Right kidney (tissue), 9 donors: ENCODE measurements around the gene CGAS.
"Not testable (repeated sequence)": the region's sequence is repeated elsewhere in the genome, so short reads cannot be mapped to it uniquely, and the experiment has no call there.

Experiments
- DNase-seq: peaks from one replicate; pipeline ENCODE4 v3.0.0-alpha.2; 2016
- long read RNA-seq, 8 donors: transcript quantifications; one replicate each; lab custom pipeline, GENCODE V29; 2026

CGAS gene
- long read RNA-seq, donor 1, partial matches to known transcripts = 0 of 1 reads
- long read RNA-seq, donor 1, other reads (novel, unspliced or antisense) = 0 of 1 reads
- long read RNA-seq, donor 2 = 0 reads
- long read RNA-seq, donor 3, partial matches to known transcripts = 0 of 3 reads
- long read RNA-seq, donor 3, other reads (novel, unspliced or antisense) = 0 of 3 reads
- long read RNA-seq, donor 4 = 0 reads
- long read RNA-seq, donor 5, partial matches to known transcripts = 0 of 1 reads
- long read RNA-seq, donor 5, other reads (novel, unspliced or antisense) = 0 of 1 reads
- long read RNA-seq, donor 6 = 0 reads
- long read RNA-seq, donor 7 = 0 reads
- long read RNA-seq, donor 8 = 0 reads

GRCh38 chr6:73452107-73452461 lies at the start of gene CGAS:
Gene CGAS, minus strand, starts transcription at chr6:73452297. Its CDS starts 116 bp downstream, at chr6:73452181.
- no peak for DNase-seq

DNA sequence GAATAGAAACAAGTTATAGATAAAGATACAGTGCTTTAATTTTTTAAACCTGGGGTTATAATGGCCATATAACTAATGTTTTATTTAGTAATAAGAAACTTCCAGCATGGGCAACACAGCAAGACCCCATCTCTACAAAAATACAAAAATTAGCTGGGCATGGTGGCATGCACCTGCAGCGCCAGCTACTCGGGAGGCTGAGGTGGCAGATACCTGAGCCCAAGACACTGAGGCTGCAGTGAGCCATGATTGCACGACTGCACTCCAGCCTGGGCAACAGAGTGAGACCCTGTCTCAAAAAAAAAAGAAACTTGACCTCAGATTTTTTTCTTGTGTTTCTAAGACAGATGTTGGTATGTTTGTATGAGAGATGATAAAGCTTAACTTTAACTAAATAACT lies 45.8 kb upstream of the CGAS start:
- DNase-seq = no peak

GRCh38 chr6:73491377-73491776 lies 39.3 kb upstream of the CGAS start:
- no peak for DNase-seq

DNA sequence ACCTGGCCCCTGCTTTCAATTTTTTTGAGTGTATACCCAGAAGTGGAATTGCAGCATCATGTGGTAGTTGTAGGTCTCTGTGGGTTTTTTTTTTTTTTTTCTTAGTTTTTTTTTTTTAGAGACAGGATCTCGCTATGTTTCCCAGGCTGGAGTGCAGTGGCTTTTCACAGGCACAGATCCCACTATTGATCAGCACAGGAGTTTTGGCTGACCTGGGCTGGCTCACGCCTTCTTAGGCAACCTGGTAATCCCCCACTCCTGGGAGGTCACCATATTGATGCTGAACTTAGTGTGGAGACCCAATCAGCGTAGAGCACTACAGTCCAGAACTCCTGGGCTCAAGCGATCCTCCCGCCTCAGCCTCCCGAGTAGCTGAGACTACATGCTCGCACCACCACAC lies 35.4 kb upstream of the CGAS start:
- DNase-seq = no peak

- DNase-seq = no peak
These were observed 32.3 kb upstream of the CGAS start for GRCh38 chr6:73484438-73484837.

GRCh38 chr6:73481969-73482368 lies 29.9 kb upstream of the CGAS start:
- DNase-seq = no peak

- no peak for DNase-seq
These were observed 25.3 kb upstream of the CGAS start for GRCh38 chr6:73477407-73477806.

GRCh38 chr6:73476723-73477122 lies 24.6 kb upstream of the CGAS start:
- DNase-seq = no peak

DNA sequence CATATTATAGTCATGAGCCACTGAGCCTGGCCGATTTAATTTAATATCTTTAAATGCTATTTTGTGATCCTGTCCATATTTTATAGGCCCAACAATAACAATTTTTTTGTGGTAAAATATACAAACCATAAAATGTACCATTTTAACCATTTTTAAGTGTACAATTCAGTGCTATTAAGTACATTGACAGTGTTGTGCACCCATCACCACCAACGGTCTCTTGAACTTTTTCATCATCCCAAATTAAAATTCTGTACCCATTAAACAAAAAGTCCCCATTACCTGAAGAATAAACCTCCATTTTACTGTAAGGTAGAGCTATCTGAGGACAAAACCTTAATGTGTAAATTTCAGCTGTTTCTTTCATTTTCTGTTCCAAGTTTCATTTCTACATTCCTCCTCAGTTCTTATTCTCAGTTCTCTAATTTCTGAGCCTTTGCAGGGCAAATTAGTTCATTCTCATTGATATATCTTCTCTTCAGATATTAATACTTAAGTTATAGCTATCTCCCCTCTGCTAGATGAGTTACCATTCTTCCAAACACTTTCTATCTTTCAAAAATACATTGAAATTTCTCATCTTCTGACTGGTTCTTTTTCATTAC lies 19.7 kb upstream of the CGAS start:
- DNase-seq = no peak

- peak; percentile 91 for DNase-seq
These were observed 9.6 kb upstream of the CGAS start, which contains the start of gene MTO1 for GRCh38 chr6:73461537-73462350. Gene MTO1, plus strand, starts transcription at chr6:73461737. Its CDS starts 118 bp downstream, at chr6:73461855.

DNA sequence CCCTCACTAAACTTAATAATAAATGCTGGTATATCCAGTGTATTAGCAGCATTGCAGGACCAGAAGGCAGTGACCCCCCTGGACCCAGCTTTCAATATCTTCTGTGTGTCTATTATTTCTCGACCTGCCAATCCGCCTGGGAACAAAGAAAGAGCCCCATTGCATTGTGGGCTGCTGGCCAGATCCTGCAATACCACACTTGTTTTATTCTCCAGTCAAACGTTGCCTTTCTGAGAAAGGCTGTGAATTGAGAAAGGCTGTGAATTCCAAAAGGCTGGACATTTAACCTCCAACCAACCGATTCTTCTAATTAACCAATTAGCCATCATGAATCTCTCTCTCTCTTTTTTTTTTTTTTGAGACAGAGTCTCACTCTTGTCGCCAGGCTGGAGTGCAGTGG lies 8.0 kb upstream of the CGAS start:
- DNase-seq = no peak

- DNase-seq = not testable (repeated sequence)
These were observed 7.4 kb upstream of the CGAS start for GRCh38 chr6:73459474-73459873.

DNA sequence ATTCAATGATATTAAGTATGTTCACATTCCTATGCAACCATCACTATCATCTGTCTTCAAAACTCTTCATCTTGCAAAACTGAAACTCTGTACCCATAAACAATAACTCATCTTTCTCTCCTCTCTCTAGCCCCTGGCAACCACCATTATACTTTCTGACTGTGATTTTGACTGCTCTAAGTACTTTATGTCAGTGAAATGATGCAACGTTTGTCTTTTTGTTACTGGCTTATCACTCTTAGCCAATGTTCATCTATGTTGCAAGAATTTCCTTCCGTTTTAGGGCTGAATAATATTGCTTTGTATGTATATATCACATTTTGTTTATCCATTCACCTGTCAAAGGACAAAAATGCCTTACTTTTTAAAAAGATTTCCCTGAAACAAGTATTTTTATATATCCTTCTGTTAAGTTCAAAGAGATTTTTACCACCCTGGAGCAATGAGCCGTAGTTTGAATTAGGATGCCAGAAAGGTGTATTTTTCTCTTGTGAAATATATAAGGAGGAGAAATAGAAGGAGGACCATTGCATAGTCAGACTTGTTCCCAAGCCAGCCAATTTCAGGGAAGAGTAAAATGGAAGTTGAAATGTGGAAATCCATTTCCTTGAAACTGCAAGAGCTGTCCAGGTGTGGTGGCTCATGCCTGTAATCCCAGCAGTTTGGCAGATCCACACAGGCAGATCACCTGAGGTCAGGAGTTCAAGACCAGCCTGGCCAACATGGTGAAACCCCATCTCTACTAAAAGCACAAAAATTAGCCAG lies 4.0 kb upstream of the CGAS start:
- DNase-seq = no peak

DNA sequence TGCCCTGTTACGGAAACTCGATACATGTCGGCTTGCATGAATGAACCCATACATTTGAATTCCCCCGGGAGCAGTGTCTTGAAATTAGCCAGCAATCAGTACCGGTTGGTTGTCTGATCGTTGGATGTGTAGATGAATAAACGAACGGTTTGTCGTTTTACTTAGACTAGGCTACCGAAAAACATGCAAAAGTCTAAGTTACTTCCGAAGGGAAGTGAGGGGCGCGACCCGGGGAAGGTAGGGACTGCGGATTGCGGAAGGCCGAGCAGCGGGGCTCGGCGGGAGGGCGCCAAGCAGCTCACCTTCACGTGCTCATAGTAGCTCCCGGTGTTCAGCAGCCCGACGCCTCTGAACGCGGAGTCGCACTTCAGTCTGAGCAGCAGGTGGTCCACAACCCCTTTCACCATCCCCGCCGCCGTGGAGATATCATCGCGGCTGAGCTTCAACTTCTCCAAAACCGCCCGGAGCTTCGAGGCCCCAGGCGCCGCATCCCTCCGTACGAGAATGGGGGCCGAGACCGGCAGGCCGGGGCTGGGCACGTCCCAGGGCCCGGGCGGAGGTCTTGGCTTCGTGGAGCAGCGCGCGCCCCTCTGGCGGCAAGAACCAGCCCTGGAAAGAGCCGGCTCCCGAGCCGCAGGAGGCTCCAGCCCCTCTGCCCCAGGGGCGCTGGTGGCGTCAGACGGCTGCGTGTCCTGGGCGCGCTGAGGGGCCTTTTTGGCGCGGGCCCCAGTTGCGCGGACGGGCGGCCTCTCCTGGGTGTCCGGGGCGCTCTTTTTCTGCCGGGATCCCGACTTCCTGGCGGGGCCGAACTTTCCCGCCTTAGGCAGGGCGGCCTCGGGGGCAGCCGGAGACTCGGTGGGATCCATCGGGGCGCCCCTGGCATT lies 632 bp downstream of the CGAS start:
- peak; percentile 85 for DNase-seq

DNA sequence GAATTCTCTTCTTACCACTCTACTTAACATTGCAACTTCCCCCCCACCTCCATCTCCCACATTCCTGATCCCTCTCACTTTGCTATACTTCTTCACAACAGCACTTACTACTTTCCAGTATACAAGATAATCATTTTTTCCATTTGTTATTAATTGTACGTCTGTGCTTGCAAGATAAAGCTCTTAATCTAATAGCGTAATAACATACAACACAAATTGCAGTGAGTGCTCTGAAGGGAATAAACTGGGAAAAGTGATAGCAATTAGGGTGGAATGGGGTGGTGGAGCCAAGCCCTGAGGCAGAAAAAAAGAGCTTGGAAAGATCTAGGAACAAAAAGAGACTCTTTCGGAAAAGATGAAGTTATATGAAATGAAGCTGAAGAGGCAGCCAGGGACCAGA lies 8.5 kb downstream of the CGAS start:
- DNase-seq = no peak

DNA sequence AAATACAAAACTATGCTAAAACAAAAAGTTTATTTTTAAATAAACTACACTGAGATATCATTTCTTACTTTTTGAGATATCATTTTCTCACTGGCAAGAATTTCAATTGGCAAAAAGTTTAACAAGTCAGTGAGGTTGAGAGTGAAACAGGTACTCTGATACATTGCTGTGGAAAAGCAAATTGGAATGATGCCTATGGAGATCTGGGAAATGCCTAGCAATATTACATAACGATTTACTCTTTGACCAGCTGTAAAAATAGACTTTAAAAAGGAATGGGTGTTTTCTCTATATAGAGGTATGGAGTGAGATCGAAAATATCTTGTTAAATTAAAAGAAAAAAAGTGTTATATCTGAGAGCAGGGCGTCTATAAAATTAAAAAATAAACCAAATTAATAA lies 16.9 kb downstream of the CGAS start:
- DNase-seq = no peak

DNA sequence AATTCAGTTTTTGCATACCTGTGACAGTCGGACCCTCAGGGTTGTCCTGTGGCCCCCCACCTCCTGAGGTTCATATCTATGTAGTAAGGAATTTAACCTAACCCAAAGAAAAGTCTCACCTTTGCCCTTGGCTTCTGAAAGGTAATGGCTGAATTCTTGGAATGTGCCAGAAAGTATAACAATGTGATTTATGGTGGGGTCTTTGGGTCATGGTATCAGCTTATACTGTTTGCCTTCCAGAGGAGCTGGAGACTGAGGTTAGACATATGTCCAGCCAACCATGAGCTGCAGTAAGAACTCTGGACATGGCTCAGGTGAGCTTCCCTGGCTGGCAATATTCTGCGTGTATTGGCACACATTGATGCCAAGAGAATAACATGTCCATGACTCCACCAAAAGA lies 30.6 kb downstream of the CGAS start:
- no peak for DNase-seq

- DNase-seq = no peak
These were observed 33.9 kb downstream of the CGAS start for GRCh38 chr6:73418081-73418741.

DNA sequence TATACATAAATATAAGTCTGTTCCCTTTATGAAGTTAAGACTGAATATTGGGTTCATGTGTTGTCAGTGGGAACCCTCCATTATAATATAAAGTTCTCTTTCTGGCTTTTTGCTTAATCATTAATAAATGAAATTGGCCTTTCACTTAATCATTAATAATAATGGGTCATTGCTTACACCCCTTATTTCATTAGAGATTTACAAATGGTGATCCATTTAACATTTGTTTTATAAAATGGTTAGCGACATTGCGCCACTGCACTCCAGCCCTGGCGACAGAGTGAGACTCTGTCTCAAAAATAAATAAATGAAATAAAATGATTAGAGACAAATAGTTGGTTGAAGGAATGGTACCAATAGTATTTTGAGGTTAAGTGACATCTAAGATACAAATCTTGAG lies 39.0 kb downstream of the CGAS start:
- DNase-seq = no peak

DNA sequence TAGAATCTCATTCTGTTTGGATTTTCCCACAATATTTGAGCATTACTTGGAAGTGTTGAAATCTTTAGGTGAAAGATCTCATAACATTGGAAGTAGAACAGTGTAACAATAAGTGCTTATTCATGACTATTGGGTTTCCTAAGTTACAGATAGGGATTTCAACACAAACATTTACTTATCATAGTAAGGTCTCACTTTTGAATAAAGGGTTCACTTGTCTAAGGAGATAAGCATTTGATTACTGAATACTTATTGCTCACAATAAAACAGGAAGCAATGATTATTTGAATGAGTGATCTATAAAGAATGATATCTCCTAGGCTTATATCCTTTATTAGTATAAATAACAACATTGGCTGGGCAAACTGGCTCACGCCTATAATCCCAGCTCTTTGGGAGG lies 42.7 kb downstream of the CGAS start:
- DNase-seq = no peak

GRCh38 chr6:73400656-73401055 lies 51.4 kb downstream of the CGAS start:
- DNase-seq = no peak
